ENCODE data around the gene PCMT1. TPM values are rescaled to one million over a fixed set of nuclear protein-coding genes. Genes with fewer than 3 reads are reported as not detected.

Gene PCMT1
- total RNA-seq, 6 experiments from 2014 or later: 40.7 to 84.5 (median 47.7) TPM

- no peak overlapping the region for H3K4me3 ChIP-seq
- H3K27ac ChIP-seq: no peak overlapping the region
- no peaks in the 10 kb centered on the region for H3K9me3 ChIP-seq
- 86% methylated on average over 7 of the region's 7 CpGs for WGBS (ENCODE audit: insufficient coverage, low coverage, low lambda C conversion rate, missing lambda C conversion rate)
- H3K27me3 ChIP-seq: no peaks in the 10 kb centered on the region
- peaks cover 0 to 4% (median 0%) of the 10 kb centered on the region in 4 donors for H3K36me3 ChIP-seq
- TF ChIP-seq CTCF (IDR thresholded peaks at IDR 0.05): no peak
- TF ChIP-seq POLR2A (IDR thresholded peaks at IDR 0.05): no peak
- ATAC-seq: no peak
- intact Hi-C loops (cut with DNase I): no loop called here
- no peak for DNase-seq
- H3K4me1 ChIP-seq: no peaks in the 10 kb centered on the region
These were observed 81.3 kb downstream of the PCMT1 start for GRCh38 chr6:149830731-149831307.

GRCh38 chr6:149831308-149831820 lies 81.8 kb downstream of the PCMT1 start:
- intact Hi-C loops (cut with DNase I): no loop called here

GRCh38 chr6:149833651-149834050 lies 84.1 kb downstream of the PCMT1 start:
- 80% methylated on average over 3 of the region's 3 CpGs for WGBS (ENCODE audit: insufficient coverage, low coverage, low lambda C conversion rate, missing lambda C conversion rate)
- no peak for TF ChIP-seq POLR2A (IDR thresholded peaks at IDR 0.05)
- no peak for TF ChIP-seq CTCF (IDR thresholded peaks at IDR 0.05)
- DNase-seq (no peak), ATAC-seq (no peak)
- no peaks in the 10 kb centered on the region for H3K27me3 ChIP-seq
- intact Hi-C loops (cut with DNase I): no loop called here
- H3K4me3 ChIP-seq: no peak overlapping the region
- H3K36me3 ChIP-seq: no peaks in the 10 kb centered on the region
- H3K4me1 ChIP-seq: no peaks in the 10 kb centered on the region
- H3K9me3 ChIP-seq: no peaks in the 10 kb centered on the region
- no peak overlapping the region for H3K27ac ChIP-seq

More at GRCh38 chr6:149831308-149831820, 81.8 kb downstream of the PCMT1 start:
- 77% methylated on average over 3 of the region's 6 CpGs for WGBS (ENCODE audit: insufficient coverage, low coverage, low lambda C conversion rate, missing lambda C conversion rate)
- Histone ChIP-seq H3K4me1 (no peaks in the 10 kb centered on the region), H3K27ac (no peak overlapping the region), H3K4me3 (no peak overlapping the region), H3K27me3 (no peaks in the 10 kb centered on the region), H3K9me3 (no peaks in the 10 kb centered on the region), H3K36me3 (no peaks in the 10 kb centered on the region)
- TF ChIP-seq POLR2A (IDR thresholded peaks at IDR 0.05) (no peak), CTCF (IDR thresholded peaks at IDR 0.05) (no peak)
- DNase-seq (no peak), ATAC-seq (no peak)

- Histone ChIP-seq H3K4me1 (no peaks in the 10 kb centered on the region), H3K36me3 (no peaks in the 10 kb centered on the region), H3K27ac (no peak overlapping the region), H3K27me3 (no peaks in the 10 kb centered on the region), H3K9me3 (no peaks in the 10 kb centered on the region), H3K4me3 (no peak overlapping the region)
- intact Hi-C loops (cut with DNase I): loop anchor here in 1 of 2 donors (5.0 kb wide), 1 partner anchor 88 kb away; the partner anchor contains the start of gene RAET1G
- DNase-seq (no peak), ATAC-seq (peak; percentile 74 to 88 (median 84))
- TF ChIP-seq CTCF (IDR thresholded peaks at IDR 0.05): peak; percentile 87 to 94 (median 92)
- no peak for TF ChIP-seq POLR2A (IDR thresholded peaks at IDR 0.05)
- WGBS (ENCODE audit: insufficient coverage, low coverage, low lambda C conversion rate, missing lambda C conversion rate): 44% methylated on average over 5 of the region's 5 CpGs
These were observed 85.3 kb downstream of the PCMT1 start for GRCh38 chr6:149834513-149835481.

Measured in right lobe of liver (tissue), 6 donors.